Progenitor cell of endocrine pancreas (in vitro differentiated cells): ENCODE results near the gene MRPL50. TPM values are rescaled to one million over a fixed set of nuclear protein-coding genes. Genes with fewer than 3 reads are reported as not detected.

ENCODE experiments used
- DNase-seq: peaks from one replicate; pipeline ENCODE4 v3.0.0; 2021; ENCODE audit warnings: low spot score; ENCODE audit not compliant: unreplicated experiment
- H3K27ac Mint-ChIP-seq: 2 replicates; pipeline ENCODE4 v1.8.0; 2021; ENCODE audit warnings: mild to moderate bottlenecking, moderate library complexity, mixed read lengths
- H3K27me3 Mint-ChIP-seq: 2 replicates; pipeline ENCODE4 v1.8.0; 2021; ENCODE audit warnings: mixed read lengths
- H3K36me3 Mint-ChIP-seq: 2 replicates; pipeline ENCODE4 v1.8.0; 2022; ENCODE audit warnings: mixed read lengths; ENCODE audit not compliant: insufficient read depth
- H3K4me1 Mint-ChIP-seq: 2 replicates; pipeline ENCODE4 v1.8.0; 2021; ENCODE audit warnings: low read depth, mixed read lengths
- H3K4me3 Mint-ChIP-seq: 2 replicates; pipeline ENCODE4 v1.8.0; 2021; ENCODE audit warnings: low read depth, mild to moderate bottlenecking, moderate library complexity, mixed read lengths
- H3K9me3 Mint-ChIP-seq: 2 replicates; pipeline ENCODE4 v1.8.0; 2021; ENCODE audit warnings: low read depth, mixed read lengths
- total RNA-seq: library from RNA; stranded (reverse); gene quantifications from 2 replicates; pipeline ENCODE4 v1.2.1, GENCODE V29; 2021
- TF ChIP-seq, protein P1 (sequence below): fragments of 200-600 bp; sonication (generic); IDR thresholded peaks from one replicate; pipeline ENCODE4 v1.5.0; 2021; ENCODE audit warnings: antibody characterized with exemption, mild to moderate bottlenecking; ENCODE audit not compliant: unreplicated experiment

MRPL50 gene
- total RNA-seq, 1 donor from 2014 or later = 16.1 TPM

DNA sequence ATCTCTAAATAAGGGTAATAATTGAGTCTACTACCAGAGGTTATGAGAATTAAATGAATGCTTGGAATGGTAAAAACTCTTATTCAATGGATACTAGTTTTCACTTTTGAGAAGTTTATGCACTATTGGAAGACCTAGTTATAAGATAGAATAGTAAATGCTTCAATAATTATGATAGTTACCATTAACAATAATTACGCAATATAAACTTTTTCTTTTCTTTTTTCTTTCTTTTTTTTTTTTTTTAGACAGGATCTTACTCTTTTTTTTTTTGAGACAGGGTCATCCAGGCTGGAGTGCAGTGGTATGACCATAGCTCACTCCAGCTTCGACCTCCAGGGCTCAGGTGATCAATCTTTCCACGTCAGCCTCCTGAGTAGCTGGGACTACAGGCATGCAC, 30.5 kb upstream of the MRPL50 start:
- Mint-ChIP-seq H3K4me1 (peaks cover 4% of the 10 kb centered on the region), H3K36me3 (no peaks in the 10 kb centered on the region), H3K9me3 (no peaks in the 10 kb centered on the region), H3K4me3 (no peak overlapping the region), H3K27ac (no peak overlapping the region), H3K27me3 (no peaks in the 10 kb centered on the region)
- no peak for DNase-seq
- TF ChIP-seq, protein P1, sequence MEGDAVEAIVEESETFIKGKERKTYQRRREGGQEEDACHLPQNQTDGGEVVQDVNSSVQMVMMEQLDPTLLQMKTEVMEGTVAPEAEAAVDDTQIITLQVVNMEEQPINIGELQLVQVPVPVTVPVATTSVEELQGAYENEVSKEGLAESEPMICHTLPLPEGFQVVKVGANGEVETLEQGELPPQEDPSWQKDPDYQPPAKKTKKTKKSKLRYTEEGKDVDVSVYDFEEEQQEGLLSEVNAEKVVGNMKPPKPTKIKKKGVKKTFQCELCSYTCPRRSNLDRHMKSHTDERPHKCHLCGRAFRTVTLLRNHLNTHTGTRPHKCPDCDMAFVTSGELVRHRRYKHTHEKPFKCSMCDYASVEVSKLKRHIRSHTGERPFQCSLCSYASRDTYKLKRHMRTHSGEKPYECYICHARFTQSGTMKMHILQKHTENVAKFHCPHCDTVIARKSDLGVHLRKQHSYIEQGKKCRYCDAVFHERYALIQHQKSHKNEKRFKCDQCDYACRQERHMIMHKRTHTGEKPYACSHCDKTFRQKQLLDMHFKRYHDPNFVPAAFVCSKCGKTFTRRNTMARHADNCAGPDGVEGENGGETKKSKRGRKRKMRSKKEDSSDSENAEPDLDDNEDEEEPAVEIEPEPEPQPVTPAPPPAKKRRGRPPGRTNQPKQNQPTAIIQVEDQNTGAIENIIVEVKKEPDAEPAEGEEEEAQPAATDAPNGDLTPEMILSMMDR = no peak

DNA sequence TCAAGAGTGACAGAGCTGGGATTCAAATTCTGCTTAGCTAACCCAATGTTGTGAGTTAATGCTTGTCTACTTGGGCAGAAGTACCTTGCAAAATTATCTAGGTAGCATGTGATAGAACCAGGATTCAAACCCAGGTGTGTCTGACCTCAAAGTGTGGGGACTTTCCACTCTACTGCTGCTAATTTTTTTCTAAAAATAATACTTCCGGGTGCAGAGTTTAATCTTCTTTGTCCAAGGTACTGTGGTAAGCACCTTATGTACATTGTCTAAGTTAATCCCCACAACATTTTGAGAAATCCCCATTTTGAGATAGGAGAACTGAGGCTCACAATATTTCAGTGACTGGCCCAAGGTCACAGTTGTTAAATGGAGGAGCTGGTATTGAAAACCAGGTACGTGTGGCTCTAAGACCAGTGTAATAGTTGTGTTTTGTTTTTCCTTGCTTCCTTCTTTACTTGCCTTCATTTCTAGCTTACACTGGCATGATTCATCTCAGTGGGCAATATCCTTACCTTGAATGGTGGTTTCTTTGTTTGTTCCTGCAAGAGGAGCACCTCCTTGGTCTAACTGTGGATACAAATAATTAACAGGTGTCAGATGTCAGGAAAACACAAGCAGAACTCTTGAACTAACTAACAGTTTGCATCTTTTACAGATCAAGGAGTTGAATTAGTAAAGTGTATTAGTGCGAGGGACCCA, 29.7 kb upstream of the MRPL50 start:
- no peak for DNase-seq
- Mint-ChIP-seq H3K4me1 (peaks cover 2% of the 10 kb centered on the region), H3K36me3 (no peaks in the 10 kb centered on the region), H3K27me3 (no peaks in the 10 kb centered on the region), H3K27ac (no peak overlapping the region), H3K9me3 (no peaks in the 10 kb centered on the region), H3K4me3 (no peak overlapping the region)
- TF ChIP-seq, protein P1 = no peak

GRCh38 chr9:101427358-101427757, 28.9 kb upstream of the MRPL50 start:
- Mint-ChIP-seq H3K27me3 (no peaks in the 10 kb centered on the region), H3K36me3 (no peaks in the 10 kb centered on the region), H3K4me1 (no peaks in the 10 kb centered on the region), H3K4me3 (no peak overlapping the region), H3K27ac (no peak overlapping the region), H3K9me3 (no peaks in the 10 kb centered on the region)
- TF ChIP-seq, protein P1 = no peak
- DNase-seq = no peak

DNA sequence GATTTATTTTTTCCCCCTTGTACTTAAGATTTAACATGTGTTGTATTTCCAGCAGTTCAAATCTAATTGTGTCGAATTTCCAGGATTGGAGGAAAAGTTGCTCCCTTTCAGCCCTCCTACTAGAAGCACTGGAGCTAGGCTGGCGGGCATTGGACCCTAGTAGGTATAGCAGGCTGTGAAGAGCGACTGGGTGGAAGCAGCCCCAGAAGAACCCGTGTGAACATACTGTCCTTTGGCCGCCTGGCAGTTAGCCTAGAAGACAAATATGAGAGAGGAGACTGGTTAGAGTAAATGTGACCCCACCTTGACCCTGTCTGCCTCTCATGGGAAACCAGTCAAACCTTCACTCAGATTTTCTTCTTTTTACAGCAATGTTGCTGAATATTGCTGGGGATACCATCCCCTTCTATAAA, 23.2 kb upstream of the MRPL50 start:
- TF ChIP-seq, protein P1 = no peak
- Mint-ChIP-seq H3K9me3 (no peaks in the 10 kb centered on the region), H3K27me3 (no peaks in the 10 kb centered on the region), H3K4me1 (peaks cover 5% of the 10 kb centered on the region), H3K27ac (no peak overlapping the region), H3K4me3 (no peak overlapping the region), H3K36me3 (no peaks in the 10 kb centered on the region)
- DNase-seq = no peak

DNA sequence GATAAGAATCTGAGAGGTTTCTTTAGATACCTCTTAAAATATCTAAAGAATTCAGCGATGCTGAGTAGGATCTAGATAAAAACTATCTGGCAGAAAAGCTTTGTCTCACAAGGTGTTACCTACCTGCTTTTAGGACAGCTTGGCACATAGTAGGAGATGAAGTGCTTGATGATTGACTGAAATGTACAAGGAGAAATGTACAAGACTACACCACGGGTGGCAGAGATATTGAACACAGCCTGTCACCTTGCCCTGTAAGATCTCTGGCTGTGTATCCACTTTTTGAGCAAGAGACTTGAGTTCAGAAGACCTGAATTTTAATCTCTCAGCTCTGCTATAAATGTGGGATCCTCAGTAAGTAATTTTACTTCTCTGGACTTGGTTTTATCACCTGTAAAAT, 21.4 kb upstream of the MRPL50 start:
- peaks cover 6% of the 10 kb centered on the region for H3K36me3 Mint-ChIP-seq
- H3K9me3 Mint-ChIP-seq = peaks cover 6% of the 10 kb centered on the region
- H3K27ac Mint-ChIP-seq = no peak overlapping the region
- TF ChIP-seq, protein P1 = no peak
- peaks cover 5% of the 10 kb centered on the region for H3K4me1 Mint-ChIP-seq
- no peak for DNase-seq
- H3K4me3 Mint-ChIP-seq = no peak overlapping the region
- no peaks in the 10 kb centered on the region for H3K27me3 Mint-ChIP-seq
